Measurements from ENCODE around the gene TUBGCP2.
A peak's percentile ranks its signal among the peaks of the same experiment; 100 is the strongest.

- TF ChIP-seq POLR2A (IDR thresholded peaks at IDR 0.05) (no peak), CTCF (IDR thresholded peaks at IDR 0.05) (peak in 1 of 2 donors; percentile 77), EP300 (IDR thresholded peaks at IDR 0.05) (no peak), POLR2AphosphoS5 (IDR thresholded peaks at IDR 0.05) (no peak)
Measured at GRCh38 chr10:133318494-133319127, 9.9 kb upstream of the TUBGCP2 start.

Measured in suprapubic skin (tissue), 4 donors.